Astrocyte (in vitro differentiated cells and primary cell): ENCODE results near the gene LYZL4. TPM values are rescaled to one million over a fixed set of nuclear protein-coding genes. Genes with fewer than 3 reads are reported as not detected.

Experiments used
- DNase-seq: peaks from one replicate; pipeline ENCODE4 v3.0.0-alpha.2; 2010; ENCODE audit warnings: low read depth
- FAIRE-seq: peaks from 2 replicates; lab custom pipeline; 2011; peaks lifted over from hg19 to GRCh38; lab: Jason Lieb, UNC
- H2AFZ ChIP-seq: 2 replicates; pipeline ENCODE4 v1.6.0; 2012; ENCODE audit warnings: low read depth, low read length, inconsistent platforms
- H3K27ac ChIP-seq: 2 replicates; pipeline ENCODE4 v1.5.1; 2011; ENCODE audit warnings: low read depth, low read length, inconsistent platforms
- H3K27me3 ChIP-seq: 2 replicates; pipeline ENCODE4 v1.6.0; 2011; ENCODE audit warnings: low read length, inconsistent platforms; ENCODE audit not compliant: insufficient read depth
- H3K36me3 ChIP-seq: 2 replicates; pipeline ENCODE4 v1.5.1; 2011; ENCODE audit warnings: low read length, inconsistent platforms; ENCODE audit not compliant: insufficient read depth
- H3K4me1 ChIP-seq: 2 replicates; pipeline ENCODE4 v1.5.1; 2011; ENCODE audit warnings: low read length, inconsistent platforms; ENCODE audit not compliant: insufficient read depth
- H3K4me2 ChIP-seq: 2 replicates; pipeline ENCODE4 v1.6.0; 2012; ENCODE audit warnings: low read length, inconsistent platforms
- H3K4me3 ChIP-seq: 2 replicates; pipeline ENCODE4 v1.5.1; 2011; ENCODE audit warnings: low read depth, mild to moderate bottlenecking, low read length, inconsistent platforms; ENCODE audit not compliant: insufficient read depth
- H3K79me2 ChIP-seq: 2 replicates; pipeline ENCODE4 v1.6.0; 2012; ENCODE audit warnings: mild to moderate bottlenecking, low read length, inconsistent platforms; ENCODE audit not compliant: insufficient read depth
- H3K9ac ChIP-seq: 2 replicates; pipeline ENCODE4 v1.6.0; 2012; ENCODE audit warnings: mild to moderate bottlenecking, low read length, inconsistent platforms
- H3K9me3 ChIP-seq: 2 replicates; pipeline ENCODE4 v1.5.1; 2012; ENCODE audit warnings: low read depth, mild to moderate bottlenecking, low read length, inconsistent platforms; ENCODE audit not compliant: insufficient read depth
- H4K20me1 ChIP-seq: 2 replicates; pipeline ENCODE4 v1.6.0; 2012; ENCODE audit warnings: low read length, inconsistent platforms; ENCODE audit not compliant: insufficient read depth
- H3K27ac Mint-ChIP-seq: one replicate; pipeline ENCODE4 v1.8.0; 2021; ENCODE audit warnings: mild to moderate bottlenecking, mixed read lengths; ENCODE audit not compliant: unreplicated experiment
- H3K27me3 Mint-ChIP-seq: one replicate; pipeline ENCODE4 v1.8.0; 2021; ENCODE audit warnings: low read depth, mixed read lengths; ENCODE audit not compliant: unreplicated experiment
- H3K36me3 Mint-ChIP-seq: one replicate; pipeline ENCODE4 v1.8.0; 2021; ENCODE audit warnings: low read depth, mixed read lengths; ENCODE audit not compliant: unreplicated experiment
- H3K4me1 Mint-ChIP-seq: one replicate; pipeline ENCODE4 v1.8.0; 2021; ENCODE audit warnings: low read depth, mixed read lengths; ENCODE audit not compliant: unreplicated experiment
- H3K4me3 Mint-ChIP-seq: one replicate; pipeline ENCODE4 v1.8.0; 2021; ENCODE audit warnings: mild to moderate bottlenecking, moderate library complexity, mixed read lengths; ENCODE audit not compliant: unreplicated experiment
- H3K9me3 Mint-ChIP-seq: one replicate; pipeline ENCODE4 v1.8.0; 2021; ENCODE audit warnings: mild to moderate bottlenecking, mixed read lengths; ENCODE audit not compliant: unreplicated experiment
- CTCF ChIP-seq: IDR thresholded peaks from 2 replicates; pipeline ENCODE4 v1.5.1; 2011; ENCODE audit warnings: low read depth, mild to moderate bottlenecking, inconsistent platforms, low read length, moderate library complexity; ENCODE audit not compliant: insufficient read depth
- EZH2 ChIP-seq: IDR thresholded peaks from 2 replicates; pipeline ENCODE4 v1.6.1; 2012; ENCODE audit warnings: mild to moderate bottlenecking, low read length, inconsistent platforms; ENCODE audit not compliant: insufficient read depth
- total RNA-seq: library from RNA; stranded (reverse); gene quantifications from 2 replicates; pipeline ENCODE4 v1.2.1, GENCODE V29; 2021

LYZL4 gene
- total RNA-seq, 1 donor from 2014 or later = not detected

GRCh38 chr3:42367903-42368302, 42.5 kb downstream of the LYZL4 start:
- Histone ChIP-seq H3K9ac (no peak overlapping the region), H4K20me1 (no peaks in the 10 kb centered on the region), H3K9me3 (peaks cover 3% of the 10 kb centered on the region), H3K27ac (no peak overlapping the region), H2AFZ (no peak overlapping the region), H3K79me2 (no peaks in the 10 kb centered on the region), H3K4me3 (no peak overlapping the region), H3K4me2 (no peak overlapping the region), H3K36me3 (no peaks in the 10 kb centered on the region), H3K4me1 (no peaks in the 10 kb centered on the region), H3K27me3 (peaks cover 7% of the 10 kb centered on the region)
- DNase-seq (no peak), FAIRE-seq (no peak)
- TF ChIP-seq EZH2 = no peak
- TF ChIP-seq CTCF = no peak
- no peak overlapping the region for H3K27ac Mint-ChIP-seq
- peaks cover 2% of the 10 kb centered on the region for H3K36me3 Mint-ChIP-seq
- H3K9me3 Mint-ChIP-seq = peaks cover 10% of the 10 kb centered on the region
- peaks cover 14% of the 10 kb centered on the region for H3K27me3 Mint-ChIP-seq
- no peak overlapping the region for H3K4me3 Mint-ChIP-seq
- H3K4me1 Mint-ChIP-seq = peaks cover 11% of the 10 kb centered on the region

- DNase-seq = no peak
- no peak for FAIRE-seq
- Histone ChIP-seq H3K27ac (no peak overlapping the region), H3K4me2 (no peak overlapping the region), H2AFZ (no peak overlapping the region), H3K4me3 (no peak overlapping the region), H3K9ac (no peak overlapping the region), H4K20me1 (no peaks in the 10 kb centered on the region), H3K36me3 (no peaks in the 10 kb centered on the region), H3K4me1 (no peaks in the 10 kb centered on the region), H3K9me3 (peaks cover 3% of the 10 kb centered on the region), H3K27me3 (peaks cover 7% of the 10 kb centered on the region), H3K79me2 (no peaks in the 10 kb centered on the region)
- H3K36me3 Mint-ChIP-seq = peaks cover 2% of the 10 kb centered on the region
- peaks cover 11% of the 10 kb centered on the region for H3K27me3 Mint-ChIP-seq
- peaks cover 10% of the 10 kb centered on the region for H3K9me3 Mint-ChIP-seq
- H3K27ac Mint-ChIP-seq = no peak overlapping the region
- H3K4me3 Mint-ChIP-seq = no peak overlapping the region
- TF ChIP-seq CTCF (no peak), EZH2 (no peak)
- peaks cover 10% of the 10 kb centered on the region for H3K4me1 Mint-ChIP-seq
Measured at GRCh38 chr3:42366550-42366949, 43.9 kb downstream of the LYZL4 start.

GRCh38 chr3:42357335-42357734, 53.1 kb downstream of the LYZL4 start:
- H3K4me1 ChIP-seq = no peaks in the 10 kb centered on the region
- H3K27me3 ChIP-seq = no peaks in the 10 kb centered on the region
- no peak overlapping the region for H3K27ac ChIP-seq
- Mint-ChIP-seq H3K4me1 (no peaks in the 10 kb centered on the region), H3K4me3 (no peak overlapping the region), H3K36me3 (peaks cover 2% of the 10 kb centered on the region), H3K27ac (no peak overlapping the region), H3K9me3 (peaks cover 3% of the 10 kb centered on the region), H3K27me3 (peaks cover 16% of the 10 kb centered on the region)
- FAIRE-seq (no peak), DNase-seq (no peak)
- no peak for TF ChIP-seq CTCF
- TF ChIP-seq EZH2 = no peak
- H3K4me2 ChIP-seq = no peak overlapping the region
- no peak overlapping the region for H3K9ac ChIP-seq
- H3K36me3 ChIP-seq = no peaks in the 10 kb centered on the region
- H4K20me1 ChIP-seq = no peaks in the 10 kb centered on the region
- H3K4me3 ChIP-seq = no peak overlapping the region
- H3K79me2 ChIP-seq = no peaks in the 10 kb centered on the region
- peaks cover 3% of the 10 kb centered on the region for H3K9me3 ChIP-seq
- no peak overlapping the region for H2AFZ ChIP-seq
